ENCODE results near the gene PRKG1.

- no peak for TF ChIP-seq POLR2A (IDR thresholded peaks at IDR 0.05)
- TF ChIP-seq, protein P1, sequence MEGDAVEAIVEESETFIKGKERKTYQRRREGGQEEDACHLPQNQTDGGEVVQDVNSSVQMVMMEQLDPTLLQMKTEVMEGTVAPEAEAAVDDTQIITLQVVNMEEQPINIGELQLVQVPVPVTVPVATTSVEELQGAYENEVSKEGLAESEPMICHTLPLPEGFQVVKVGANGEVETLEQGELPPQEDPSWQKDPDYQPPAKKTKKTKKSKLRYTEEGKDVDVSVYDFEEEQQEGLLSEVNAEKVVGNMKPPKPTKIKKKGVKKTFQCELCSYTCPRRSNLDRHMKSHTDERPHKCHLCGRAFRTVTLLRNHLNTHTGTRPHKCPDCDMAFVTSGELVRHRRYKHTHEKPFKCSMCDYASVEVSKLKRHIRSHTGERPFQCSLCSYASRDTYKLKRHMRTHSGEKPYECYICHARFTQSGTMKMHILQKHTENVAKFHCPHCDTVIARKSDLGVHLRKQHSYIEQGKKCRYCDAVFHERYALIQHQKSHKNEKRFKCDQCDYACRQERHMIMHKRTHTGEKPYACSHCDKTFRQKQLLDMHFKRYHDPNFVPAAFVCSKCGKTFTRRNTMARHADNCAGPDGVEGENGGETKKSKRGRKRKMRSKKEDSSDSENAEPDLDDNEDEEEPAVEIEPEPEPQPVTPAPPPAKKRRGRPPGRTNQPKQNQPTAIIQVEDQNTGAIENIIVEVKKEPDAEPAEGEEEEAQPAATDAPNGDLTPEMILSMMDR (IDR thresholded peaks at IDR 0.05), result no peak
Observed at GRCh38 chr10:51552879-51553278, 478.6 kb downstream of the PRKG1 start.

Data from Peyer's patch (tissue), 4 donors.